ENCODE results near the gene DERA.
"Not testable (repeated sequence)": the region's sequence is repeated elsewhere in the genome, so short reads cannot be mapped to it uniquely, and the experiment has no call there.

DERA gene

GRCh38 chr12:15910468-15910863 is 666 bp upstream of the DERA start:
- DNase-seq: no peak

GRCh38 chr12:15911931-15912330 is 799 bp downstream of the DERA start:
- not testable (repeated sequence) for DNase-seq

GRCh38 chr12:15914131-15914530 is 3.0 kb downstream of the DERA start:
- DNase-seq: not testable (repeated sequence)

GRCh38 chr12:15918066-15918465 is 6.9 kb downstream of the DERA start:
- no peak for DNase-seq

- DNase-seq: no peak
Measured at GRCh38 chr12:15919418-15919817, 8.3 kb downstream of the DERA start.

- DNase-seq: no peak
Measured at GRCh38 chr12:15924956-15925355, 13.8 kb downstream of the DERA start.

GRCh38 chr12:15928346-15928745 is 17.2 kb downstream of the DERA start:
- DNase-seq: no peak

GRCh38 chr12:15928870-15929571 is 17.9 kb downstream of the DERA start:
- DNase-seq: no peak

GRCh38 chr12:15931590-15932053 is 20.5 kb downstream of the DERA start:
- DNase-seq: no peak

- DNase-seq: no peak
Measured at GRCh38 chr12:15932327-15932726, 21.2 kb downstream of the DERA start.

GRCh38 chr12:15932971-15933370 is 21.8 kb downstream of the DERA start:
- no peak for DNase-seq

GRCh38 chr12:15933751-15934150 is 22.6 kb downstream of the DERA start:
- DNase-seq: no peak

GRCh38 chr12:15936751-15937150 is 25.6 kb downstream of the DERA start:
- DNase-seq: no peak

- DNase-seq: no peak
Measured at GRCh38 chr12:15937902-15938301, 26.8 kb downstream of the DERA start.

- DNase-seq: no peak
Measured at GRCh38 chr12:15939111-15939510, 28.0 kb downstream of the DERA start.

- no peak for DNase-seq
Measured at GRCh38 chr12:15942475-15942874, 31.3 kb downstream of the DERA start.

- DNase-seq: not testable (repeated sequence)
Measured at GRCh38 chr12:15943519-15943918, 32.4 kb downstream of the DERA start.

GRCh38 chr12:15948461-15948860 is 37.3 kb downstream of the DERA start:
- not testable (repeated sequence) for DNase-seq

GRCh38 chr12:15955281-15955680 is 44.1 kb downstream of the DERA start:
- no peak for DNase-seq

GRCh38 chr12:15956010-15956409 is 44.9 kb downstream of the DERA start:
- no peak for DNase-seq

GRCh38 chr12:15956413-15957185 is 45.5 kb downstream of the DERA start:
- DNase-seq: no peak

GRCh38 chr12:15962760-15963159 is 51.6 kb downstream of the DERA start:
- no peak for DNase-seq

- no peak for DNase-seq
Measured at GRCh38 chr12:15963271-15963670, 52.1 kb downstream of the DERA start.

- no peak for DNase-seq
Measured at GRCh38 chr12:15966426-15966825, 55.3 kb downstream of the DERA start.

Measured in activated CD4-positive, alpha-beta T cell treated with anti-CD3 and anti-CD28 coated beads for 48 hours (primary cell).